NB4 (cell line): Measurements from ENCODE around the gene VIPR2.

ENCODE experiments used
- CTCF ChIP-seq: IDR thresholded peaks from one replicate; pipeline ENCODE4 v1.5.1; 2012; ENCODE audit warnings: low read depth, low read length
- MYC ChIP-seq: IDR thresholded peaks from 2 replicates; pipeline ENCODE4 v1.6.1; 2011; ENCODE audit warnings: low read depth, low read length
- POLR2A ChIP-seq: IDR thresholded peaks from 2 replicates; pipeline ENCODE4 v1.6.1; 2011; ENCODE audit warnings: mild to moderate bottlenecking; ENCODE audit not compliant: insufficient read length; ENCODE audit errors: extremely low read depth

DNA sequence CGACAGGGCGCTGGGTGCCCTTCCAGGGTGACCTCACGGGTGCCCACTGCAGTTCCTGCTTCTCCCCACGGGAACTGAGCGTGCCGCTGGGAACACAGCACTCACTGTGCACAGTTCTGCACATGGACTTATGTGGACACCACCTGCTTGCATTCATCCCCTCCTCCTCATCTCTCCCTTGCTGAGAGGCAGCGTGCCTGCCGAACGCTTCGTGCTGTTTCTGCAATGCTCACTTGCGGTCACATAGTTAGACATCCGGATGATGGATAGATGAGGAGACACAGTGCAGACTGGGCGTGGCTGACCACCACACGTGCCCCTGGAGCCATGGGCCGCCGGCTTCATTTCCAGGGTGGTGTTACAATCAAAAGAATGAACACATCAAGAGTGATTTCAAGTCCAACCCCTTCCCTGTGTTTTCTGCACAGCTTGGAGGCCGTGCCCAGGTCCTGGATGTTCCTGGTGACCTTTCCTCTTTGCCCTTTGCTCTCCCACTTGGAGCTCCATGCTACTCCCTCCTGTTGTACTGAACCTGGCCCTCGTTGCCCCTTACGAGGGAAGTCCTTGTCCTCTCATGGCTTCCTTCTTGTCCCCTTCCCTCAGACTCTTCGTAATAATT, 119.4 kb downstream of the VIPR2 start:
- no peak for TF ChIP-seq POLR2A
- TF ChIP-seq CTCF, result no peak
- no peak for TF ChIP-seq MYC
